Suppressor macrophage treated with lipopolysaccharide for 1 hour (primary cell): ENCODE data around the gene RPS10.
"Not testable (repeated sequence)": the region's sequence is repeated elsewhere in the genome, so short reads cannot be mapped to it uniquely, and the experiment has no call there.

Experiments used
- DNase-seq, 3 donors: peaks; one replicate each; pipeline ENCODE4 v3.0.0-alpha.2; 2020 to 2022

Gene RPS10

GRCh38 chr6:34391786-34392496 is 33.9 kb downstream of the RPS10 start:
- DNase-seq = peak; percentile 78 to 88 (median 85)

GRCh38 chr6:34391473-34391785 is 34.4 kb downstream of the RPS10 start:
- DNase-seq = no peak

GRCh38 chr6:34390531-34391472 is 35.1 kb downstream of the RPS10 start:
- DNase-seq = peak; percentile 67 to 71 (median 71)

GRCh38 chr6:34389034-34389433 is 36.8 kb downstream of the RPS10 start:
- peak; percentile 33 to 57 (median 41) for DNase-seq

GRCh38 chr6:34388421-34388820 is 37.4 kb downstream of the RPS10 start:
- no peak for DNase-seq

- peak; percentile 42 to 78 (median 63) for DNase-seq
Observed at GRCh38 chr6:34386316-34387137, 39.3 kb downstream of the RPS10 start.

GRCh38 chr6:34385793-34386195 is 40.1 kb downstream of the RPS10 start:
- no peak for DNase-seq

- DNase-seq = peak in 1 of 3 donors; percentile 51
Observed at GRCh38 chr6:34384321-34385153, 41.3 kb downstream of the RPS10 start.

- DNase-seq = peak; percentile 41 to 74 (median 53)
Observed at GRCh38 chr6:34383656-34384320, 42.1 kb downstream of the RPS10 start.

GRCh38 chr6:34383161-34383631 is 42.7 kb downstream of the RPS10 start:
- DNase-seq = peak; percentile 44 to 59 (median 47)

GRCh38 chr6:34381081-34381480 is 44.8 kb downstream of the RPS10 start:
- peak; percentile 59 to 61 (median 59) for DNase-seq

GRCh38 chr6:34378470-34378869 is 47.4 kb downstream of the RPS10 start:
- DNase-seq = no peak

- DNase-seq = no peak
Observed at GRCh38 chr6:34377984-34378383, 47.9 kb downstream of the RPS10 start.

GRCh38 chr6:34377571-34377970 is 48.3 kb downstream of the RPS10 start:
- not testable (repeated sequence) for DNase-seq

- no peak for DNase-seq
Observed at GRCh38 chr6:34375833-34376232, 50.0 kb downstream of the RPS10 start.

- no peak for DNase-seq
Observed at GRCh38 chr6:34374508-34374907, 51.4 kb downstream of the RPS10 start.

- peak; percentile 50 to 79 (median 77) for DNase-seq
Observed at GRCh38 chr6:34374069-34374468, 51.8 kb downstream of the RPS10 start.

GRCh38 chr6:34373511-34373910 is 52.4 kb downstream of the RPS10 start:
- DNase-seq = no peak

GRCh38 chr6:34371865-34372264 is 54.0 kb downstream of the RPS10 start:
- DNase-seq = not testable (repeated sequence)

GRCh38 chr6:34370361-34370760 is 55.5 kb downstream of the RPS10 start:
- peak; percentile 50 to 68 (median 64) for DNase-seq

- no peak for DNase-seq
Observed at GRCh38 chr6:34369385-34369784, 56.5 kb downstream of the RPS10 start.
